Measurements from ENCODE around the gene TRIM64C. TPM values are rescaled to one million over a fixed set of nuclear protein-coding genes. Genes with fewer than 3 reads are reported as not detected.
"Not testable (repeated sequence)": the region's sequence is repeated elsewhere in the genome, so short reads cannot be mapped to it uniquely, and the experiment has no call there.

TRIM64C gene
- not detected in 2 replicates for total RNA-seq (2013; cell fraction: nucleolus; rRNA removed)
- total RNA-seq (2014; rRNA removed) (not detected in 2 replicates), total RNA-seq (2014; rRNA removed; fragmentation: Illumina TruSeq; extraction: Trizol) (not detected in 2 replicates), total RNA-seq (2021) (not detected in 2 replicates), polyA plus RNA-seq (2011; rRNA removed) (not detected in 2 replicates), polyA plus RNA-seq (2014; fragmentation: Illumina TruSeq; extraction: Trizol) (not detected in 2 replicates), polyA plus RNA-seq (2014; fragmentation: Nextera tagmentation; extraction: Ambion mirVana) (not detected), polyA plus RNA-seq (2014; rRNA removed) (not detected in 2 replicates), polyA plus RNA-seq (2016; fragmentation: Nextera tagmentation; extraction: Ambion mirVana) (not detected), polyA minus RNA-seq (2011; rRNA and poly(A)+ RNA removed) (not detected in 2 replicates), Bru-seq, nascent RNA (not detected), BruChase-seq, experiment 1, labeled RNA remaining after a 6-hour chase (not detected), BruChase-seq, experiment 2, labeled RNA remaining after a 2-hour chase (not detected)
- polyA plus RNA-seq (2011; ENCODE audit: low read depth) = not detected
- not detected in 2 replicates for polyA plus RNA-seq (2011; cell fraction: cytosol; rRNA removed)
- not detected in 2 replicates for polyA plus RNA-seq (2011; cell fraction: nucleus; rRNA removed)
- not detected in 2 replicates for polyA plus RNA-seq (2012)
- polyA minus RNA-seq (2011; cell fraction: cytosol; rRNA and poly(A)+ RNA removed) = not detected in 2 replicates
- not detected in 2 replicates for polyA minus RNA-seq (2011; cell fraction: nucleus; rRNA and poly(A)+ RNA removed)
- long read RNA-seq, experiment 1 = 0 reads
- long read RNA-seq, experiment 2 = 0 reads

- H4K20me1 ChIP-seq (ENCODE audit: control insufficient read depth, insufficient read depth); intact Hi-C loops (cut with micrococcal nuclease; ENCODE audit: unreplicated experiment); BruUV-seq (replicated peaks); H3K9ac ChIP-seq (ENCODE audit: control insufficient read depth, insufficient read depth, low read length); H3K79me2 ChIP-seq (ENCODE audit: control insufficient read depth, insufficient read depth, low read length); H3K9me3 ChIP-seq (replicated peaks; ENCODE audit: control insufficient read depth, insufficient read depth, low read length); DNase-seq (ENCODE audit: low read depth, low spot score); H3K4me3 ChIP-seq; H3K4me2 ChIP-seq (ENCODE audit: control insufficient read depth, insufficient read depth); CTCF ChIA-PET; ATAC-seq; FAIRE-seq; H2AFZ ChIP-seq (ENCODE audit: control insufficient read depth, low read depth, low read length); H3K27ac ChIP-seq (ENCODE audit: control insufficient read depth, insufficient read depth); H3K36me3 ChIP-seq (ENCODE audit: control insufficient read depth in 2 of 2, insufficient read depth in 2 of 2, low read length in 1 of 2); H3K27me3 ChIP-seq (replicated peaks in 1 of 2; ENCODE audit: control insufficient read depth in 2 of 2, insufficient read depth in 2 of 2, low read length in 1 of 2); H3K4me1 ChIP-seq (ENCODE audit: control insufficient read depth, insufficient read depth, low read length); RAD21 ChIA-PET (ENCODE audit: unreplicated experiment); in situ Hi-C loops (cut with MboI): not testable (repeated sequence)
- POLR2A ChIA-PET = interaction anchor here (0.7 kb wide), 1 partner anchor 750 kb away, joined by 3 read pairs; no protein-coding TSS in a partner anchor
- 37% methylated on average over 5 of the region's 5 CpGs for WGBS (ENCODE audit: insufficient coverage, insufficient replicate concordance, low lambda C conversion rate, missing lambda C conversion rate)
- SMC1A ChIA-PET (ENCODE audit: uncharacterized antibody, unreplicated experiment) = interaction anchor here (1.0 kb wide), 1 partner anchor 14 kb away, joined by 3 read pairs; no protein-coding TSS in a partner anchor
Observed at GRCh38 chr11:49059012-49059411, at the start of gene TRIM64C. TSS of gene TRIM64C (minus strand) at chr11:49059112. CDS start at chr11:49059112, 0 bp downstream.

GRCh38 chr11:49102356-49102755 lies 43.4 kb upstream of the TRIM64C start:
- SMC1A ChIA-PET (ENCODE audit: uncharacterized antibody, unreplicated experiment); in situ Hi-C loops (cut with MboI); H3K4me3 ChIP-seq; H3K4me2 ChIP-seq (ENCODE audit: control insufficient read depth, insufficient read depth); H3K79me2 ChIP-seq (ENCODE audit: control insufficient read depth, insufficient read depth, low read length); H3K27ac ChIP-seq (ENCODE audit: control insufficient read depth, insufficient read depth); H2AFZ ChIP-seq (ENCODE audit: control insufficient read depth, low read depth, low read length); POLR2A ChIA-PET; RAD21 ChIA-PET (ENCODE audit: unreplicated experiment); BruUV-seq (replicated peaks); intact Hi-C loops (cut with micrococcal nuclease; ENCODE audit: unreplicated experiment); DNase-seq (ENCODE audit: low read depth, low spot score); H3K9ac ChIP-seq (ENCODE audit: control insufficient read depth, insufficient read depth, low read length); H3K36me3 ChIP-seq (ENCODE audit: control insufficient read depth in 2 of 2, insufficient read depth in 2 of 2, low read length in 1 of 2); H4K20me1 ChIP-seq (ENCODE audit: control insufficient read depth, insufficient read depth); H3K9me3 ChIP-seq (replicated peaks; ENCODE audit: control insufficient read depth, insufficient read depth, low read length); FAIRE-seq; ATAC-seq; H3K4me1 ChIP-seq (ENCODE audit: control insufficient read depth, insufficient read depth, low read length); CTCF ChIA-PET; H3K27me3 ChIP-seq (replicated peaks in 1 of 2; ENCODE audit: control insufficient read depth in 2 of 2, insufficient read depth in 2 of 2, low read length in 1 of 2): not testable (repeated sequence)
- WGBS (ENCODE audit: insufficient coverage, insufficient replicate concordance, low lambda C conversion rate, missing lambda C conversion rate) = 60% methylated on average over 18 of the region's 24 CpGs

GRCh38 chr11:49069897-49070296 lies 11.0 kb upstream of the TRIM64C start:
- ATAC-seq; FAIRE-seq; H2AFZ ChIP-seq (ENCODE audit: control insufficient read depth, low read depth, low read length); RAD21 ChIA-PET (ENCODE audit: unreplicated experiment); H3K9me3 ChIP-seq (replicated peaks; ENCODE audit: control insufficient read depth, insufficient read depth, low read length); H3K4me2 ChIP-seq (ENCODE audit: control insufficient read depth, insufficient read depth); intact Hi-C loops (cut with micrococcal nuclease; ENCODE audit: unreplicated experiment); H3K4me3 ChIP-seq; SMC1A ChIA-PET (ENCODE audit: uncharacterized antibody, unreplicated experiment); DNase-seq (ENCODE audit: low read depth, low spot score); CTCF ChIA-PET; H3K4me1 ChIP-seq (ENCODE audit: control insufficient read depth, insufficient read depth, low read length); BruUV-seq (replicated peaks); H3K27ac ChIP-seq (ENCODE audit: control insufficient read depth, insufficient read depth); H3K9ac ChIP-seq (ENCODE audit: control insufficient read depth, insufficient read depth, low read length); H3K27me3 ChIP-seq (replicated peaks in 1 of 2; ENCODE audit: control insufficient read depth in 2 of 2, insufficient read depth in 2 of 2, low read length in 1 of 2); in situ Hi-C loops (cut with MboI); POLR2A ChIA-PET; H3K79me2 ChIP-seq (ENCODE audit: control insufficient read depth, insufficient read depth, low read length); H4K20me1 ChIP-seq (ENCODE audit: control insufficient read depth, insufficient read depth); H3K36me3 ChIP-seq (ENCODE audit: control insufficient read depth in 2 of 2, insufficient read depth in 2 of 2, low read length in 1 of 2): not testable (repeated sequence)
- WGBS (ENCODE audit: insufficient coverage, insufficient replicate concordance, low lambda C conversion rate, missing lambda C conversion rate) = 4% methylated on average over 4 of the region's 5 CpGs

- H2AFZ ChIP-seq (ENCODE audit: control insufficient read depth, low read depth, low read length); H3K36me3 ChIP-seq (ENCODE audit: control insufficient read depth in 2 of 2, insufficient read depth in 2 of 2, low read length in 1 of 2); POLR2A ChIA-PET; H3K9ac ChIP-seq (ENCODE audit: control insufficient read depth, insufficient read depth, low read length); intact Hi-C loops (cut with micrococcal nuclease; ENCODE audit: unreplicated experiment); H3K27me3 ChIP-seq (replicated peaks in 1 of 2; ENCODE audit: control insufficient read depth in 2 of 2, insufficient read depth in 2 of 2, low read length in 1 of 2); H3K4me3 ChIP-seq; BruUV-seq (replicated peaks); DNase-seq (ENCODE audit: low read depth, low spot score); H3K79me2 ChIP-seq (ENCODE audit: control insufficient read depth, insufficient read depth, low read length); RAD21 ChIA-PET (ENCODE audit: unreplicated experiment); H3K4me2 ChIP-seq (ENCODE audit: control insufficient read depth, insufficient read depth); H3K9me3 ChIP-seq (replicated peaks; ENCODE audit: control insufficient read depth, insufficient read depth, low read length); H3K27ac ChIP-seq (ENCODE audit: control insufficient read depth, insufficient read depth); ATAC-seq; CTCF ChIA-PET; in situ Hi-C loops (cut with MboI); FAIRE-seq; SMC1A ChIA-PET (ENCODE audit: uncharacterized antibody, unreplicated experiment); H4K20me1 ChIP-seq (ENCODE audit: control insufficient read depth, insufficient read depth); H3K4me1 ChIP-seq (ENCODE audit: control insufficient read depth, insufficient read depth, low read length): not testable (repeated sequence)
- 56% methylated on average over 21 of the region's 38 CpGs for WGBS (ENCODE audit: insufficient coverage, insufficient replicate concordance, low lambda C conversion rate, missing lambda C conversion rate)
Observed at GRCh38 chr11:49049821-49050220, 9.1 kb downstream of the TRIM64C start.
